COR-L47 (cell line): ENCODE measurements around the gene PDE10A.
"Not testable (repeated sequence)": the region's sequence is repeated elsewhere in the genome, so short reads cannot be mapped to it uniquely, and the experiment has no call there.

ENCODE experiments used
- DNase-seq: peaks from one replicate; lab custom pipeline; 2025; lab: John Stamatoyannopoulos, UW

PDE10A gene

GRCh38 chr6:165624871-165625639 lies 38.0 kb downstream of the PDE10A start:
- DNase-seq = no peak

- DNase-seq = no peak
These were observed 41.1 kb downstream of the PDE10A start for GRCh38 chr6:165621940-165622339.

- not testable (repeated sequence) for DNase-seq
These were observed 44.1 kb downstream of the PDE10A start for GRCh38 chr6:165618891-165619290.

- no peak for DNase-seq
These were observed 44.8 kb downstream of the PDE10A start for GRCh38 chr6:165618241-165618640.

- no peak for DNase-seq
These were observed 45.5 kb downstream of the PDE10A start for GRCh38 chr6:165617528-165617927.

- no peak for DNase-seq
These were observed 46.9 kb downstream of the PDE10A start for GRCh38 chr6:165616116-165616515.

GRCh38 chr6:165615636-165616035 lies 47.4 kb downstream of the PDE10A start:
- no peak for DNase-seq

GRCh38 chr6:165611294-165611693 lies 51.7 kb downstream of the PDE10A start:
- no peak for DNase-seq

- DNase-seq = not testable (repeated sequence)
These were observed 54.5 kb downstream of the PDE10A start for GRCh38 chr6:165608577-165608976.

GRCh38 chr6:165606740-165607008 lies 56.4 kb downstream of the PDE10A start:
- no peak for DNase-seq

GRCh38 chr6:165605901-165606739 lies 56.9 kb downstream of the PDE10A start:
- DNase-seq = no peak

GRCh38 chr6:165605182-165605875 lies 57.7 kb downstream of the PDE10A start:
- DNase-seq = no peak

- DNase-seq = no peak
These were observed 60.8 kb downstream of the PDE10A start for GRCh38 chr6:165602291-165602690.

GRCh38 chr6:165600606-165601005 lies 62.4 kb downstream of the PDE10A start:
- DNase-seq = no peak

GRCh38 chr6:165599596-165600487 lies 63.2 kb downstream of the PDE10A start:
- DNase-seq = no peak

GRCh38 chr6:165599121-165599520 lies 63.9 kb downstream of the PDE10A start:
- DNase-seq = no peak

GRCh38 chr6:165597821-165598220 lies 65.2 kb downstream of the PDE10A start:
- DNase-seq = no peak

- no peak for DNase-seq
These were observed 68.3 kb downstream of the PDE10A start for GRCh38 chr6:165594584-165595333.

- not testable (repeated sequence) for DNase-seq
These were observed 70.1 kb downstream of the PDE10A start for GRCh38 chr6:165592947-165593346.

GRCh38 chr6:165588515-165588914 lies 74.5 kb downstream of the PDE10A start:
- DNase-seq = no peak

- DNase-seq = no peak
These were observed 75.8 kb downstream of the PDE10A start for GRCh38 chr6:165587206-165587605.
